Progenitor cell of endocrine pancreas (in vitro differentiated cells): ENCODE data around the gene OR4D1. TPM values are rescaled to one million over a fixed set of nuclear protein-coding genes. Genes with fewer than 3 reads are reported as not detected.

Experiments used
- DNase-seq: peaks from one replicate; pipeline ENCODE4 v3.0.0; 2021; ENCODE audit warnings: low spot score; ENCODE audit not compliant: unreplicated experiment
- H3K27ac Mint-ChIP-seq: 2 replicates; pipeline ENCODE4 v1.8.0; 2021; ENCODE audit warnings: mild to moderate bottlenecking, moderate library complexity, mixed read lengths
- H3K27me3 Mint-ChIP-seq: 2 replicates; pipeline ENCODE4 v1.8.0; 2021; ENCODE audit warnings: mixed read lengths
- H3K36me3 Mint-ChIP-seq: 2 replicates; pipeline ENCODE4 v1.8.0; 2022; ENCODE audit warnings: mixed read lengths; ENCODE audit not compliant: insufficient read depth
- H3K4me1 Mint-ChIP-seq: 2 replicates; pipeline ENCODE4 v1.8.0; 2021; ENCODE audit warnings: low read depth, mixed read lengths
- H3K4me3 Mint-ChIP-seq: 2 replicates; pipeline ENCODE4 v1.8.0; 2021; ENCODE audit warnings: low read depth, mild to moderate bottlenecking, moderate library complexity, mixed read lengths
- H3K9me3 Mint-ChIP-seq: 2 replicates; pipeline ENCODE4 v1.8.0; 2021; ENCODE audit warnings: low read depth, mixed read lengths
- total RNA-seq: library from RNA; stranded (reverse); gene quantifications from 2 replicates; pipeline ENCODE4 v1.2.1, GENCODE V29; 2021
- TF ChIP-seq, protein P1 (sequence below): fragments of 200-600 bp; sonication (generic); IDR thresholded peaks from one replicate; pipeline ENCODE4 v1.5.0; 2021; ENCODE audit warnings: antibody characterized with exemption, mild to moderate bottlenecking; ENCODE audit not compliant: unreplicated experiment

The OR4D1 gene
- total RNA-seq, 1 donor from 2014 or later: not detected

DNA sequence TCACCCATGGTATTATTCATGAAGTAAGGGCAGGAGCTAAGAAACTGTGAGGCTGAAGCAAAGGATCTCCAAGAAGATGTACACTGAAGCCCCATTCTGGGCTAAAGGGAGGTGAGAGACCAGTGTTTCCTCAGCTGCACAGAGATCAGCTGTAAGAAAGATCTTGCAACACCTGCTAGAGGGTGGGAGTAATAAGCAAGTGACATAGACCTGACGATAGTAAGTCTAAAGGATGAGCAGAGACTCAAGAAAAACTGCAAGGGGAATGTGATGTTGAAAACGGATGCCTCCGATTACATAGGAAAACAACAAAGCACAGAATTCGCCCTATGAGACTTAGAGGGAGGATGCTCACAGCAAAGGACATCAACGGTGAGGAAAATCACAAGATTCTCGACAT is 18.5 kb downstream of the OR4D1 start, which contains the start of gene OR4D2:
TSS of gene OR4D2 (plus strand) at position 301 of the 400 bp plus-strand sequence. CDS start 2,674 bp downstream, outside the sequence.
- peaks cover 84% of the 10 kb centered on the region for H3K27me3 Mint-ChIP-seq
- no peak for DNase-seq
- no peaks in the 10 kb centered on the region for H3K4me1 Mint-ChIP-seq
- no peaks in the 10 kb centered on the region for H3K36me3 Mint-ChIP-seq
- H3K9me3 Mint-ChIP-seq: no peaks in the 10 kb centered on the region
- TF ChIP-seq, protein P1, sequence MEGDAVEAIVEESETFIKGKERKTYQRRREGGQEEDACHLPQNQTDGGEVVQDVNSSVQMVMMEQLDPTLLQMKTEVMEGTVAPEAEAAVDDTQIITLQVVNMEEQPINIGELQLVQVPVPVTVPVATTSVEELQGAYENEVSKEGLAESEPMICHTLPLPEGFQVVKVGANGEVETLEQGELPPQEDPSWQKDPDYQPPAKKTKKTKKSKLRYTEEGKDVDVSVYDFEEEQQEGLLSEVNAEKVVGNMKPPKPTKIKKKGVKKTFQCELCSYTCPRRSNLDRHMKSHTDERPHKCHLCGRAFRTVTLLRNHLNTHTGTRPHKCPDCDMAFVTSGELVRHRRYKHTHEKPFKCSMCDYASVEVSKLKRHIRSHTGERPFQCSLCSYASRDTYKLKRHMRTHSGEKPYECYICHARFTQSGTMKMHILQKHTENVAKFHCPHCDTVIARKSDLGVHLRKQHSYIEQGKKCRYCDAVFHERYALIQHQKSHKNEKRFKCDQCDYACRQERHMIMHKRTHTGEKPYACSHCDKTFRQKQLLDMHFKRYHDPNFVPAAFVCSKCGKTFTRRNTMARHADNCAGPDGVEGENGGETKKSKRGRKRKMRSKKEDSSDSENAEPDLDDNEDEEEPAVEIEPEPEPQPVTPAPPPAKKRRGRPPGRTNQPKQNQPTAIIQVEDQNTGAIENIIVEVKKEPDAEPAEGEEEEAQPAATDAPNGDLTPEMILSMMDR: no peak
- no peak within 1 kb of the TSS for H3K27ac Mint-ChIP-seq
- no peak within 1 kb of the TSS for H3K4me3 Mint-ChIP-seq

DNA sequence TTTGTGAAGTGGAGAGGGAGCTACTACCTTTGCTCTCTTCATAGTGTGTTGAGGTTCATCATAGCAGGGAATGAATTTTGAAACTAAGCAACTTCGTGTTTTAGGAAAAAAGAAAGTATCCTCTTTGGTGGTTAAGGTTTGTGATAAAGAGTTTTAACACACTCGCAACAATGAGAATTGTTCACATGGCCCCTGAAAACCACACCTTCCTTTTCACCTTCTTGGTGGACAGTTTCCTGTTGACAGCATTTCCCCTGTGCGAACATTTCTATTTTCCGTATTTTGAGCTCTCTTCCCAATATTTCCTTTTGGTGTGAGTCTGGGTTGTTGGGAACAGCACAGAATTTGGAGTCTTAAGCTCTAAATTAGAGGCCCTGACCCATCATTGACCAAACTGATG is 22.4 kb downstream of the OR4D1 start:
- DNase-seq: no peak
- TF ChIP-seq, protein P1: no peak
- no peaks in the 10 kb centered on the region for H3K4me1 Mint-ChIP-seq
- no peak overlapping the region for H3K4me3 Mint-ChIP-seq
- no peaks in the 10 kb centered on the region for H3K36me3 Mint-ChIP-seq
- peaks cover 84% of the 10 kb centered on the region for H3K27me3 Mint-ChIP-seq
- no peaks in the 10 kb centered on the region for H3K9me3 Mint-ChIP-seq
- H3K27ac Mint-ChIP-seq: no peak overlapping the region

DNA sequence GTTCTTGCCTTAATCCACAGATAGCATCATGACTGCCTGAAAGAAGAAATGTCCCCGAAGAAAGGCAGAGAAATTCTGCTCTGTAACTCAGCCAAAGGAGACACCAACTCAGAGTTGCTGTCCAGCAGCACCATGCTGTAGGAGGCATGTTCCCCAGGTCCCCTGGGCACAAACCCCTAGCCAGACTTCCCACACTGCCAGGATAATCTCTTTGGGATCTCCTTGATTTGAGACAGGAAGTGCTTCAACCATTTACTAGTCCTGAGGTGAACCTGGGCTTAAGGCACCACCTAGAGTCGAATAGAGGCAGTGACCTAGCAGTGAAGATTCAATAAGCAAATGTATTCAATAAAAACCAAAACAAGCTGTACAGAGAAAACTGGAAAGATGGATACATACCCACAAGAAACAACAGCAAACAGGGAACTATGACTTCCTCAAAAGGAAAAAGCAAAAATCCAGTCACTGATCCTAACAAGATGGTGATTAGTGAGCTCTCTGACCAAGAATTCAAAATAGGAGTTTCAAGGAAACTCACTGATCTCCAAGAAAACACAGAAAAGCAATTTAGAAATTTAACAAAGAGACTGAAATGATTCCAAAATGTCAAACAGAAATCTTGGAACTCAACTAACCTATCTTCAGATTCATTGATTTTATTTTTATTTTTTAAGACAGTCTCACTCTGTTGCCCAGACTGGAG is 24.3 kb downstream of the OR4D1 start:
- no peak overlapping the region for H3K4me3 Mint-ChIP-seq
- H3K4me1 Mint-ChIP-seq: no peaks in the 10 kb centered on the region
- TF ChIP-seq, protein P1: peak; percentile 45
- no peak for DNase-seq
- H3K9me3 Mint-ChIP-seq: no peaks in the 10 kb centered on the region
- peaks cover 78% of the 10 kb centered on the region for H3K27me3 Mint-ChIP-seq
- H3K27ac Mint-ChIP-seq: no peak overlapping the region
- H3K36me3 Mint-ChIP-seq: no peaks in the 10 kb centered on the region

DNA sequence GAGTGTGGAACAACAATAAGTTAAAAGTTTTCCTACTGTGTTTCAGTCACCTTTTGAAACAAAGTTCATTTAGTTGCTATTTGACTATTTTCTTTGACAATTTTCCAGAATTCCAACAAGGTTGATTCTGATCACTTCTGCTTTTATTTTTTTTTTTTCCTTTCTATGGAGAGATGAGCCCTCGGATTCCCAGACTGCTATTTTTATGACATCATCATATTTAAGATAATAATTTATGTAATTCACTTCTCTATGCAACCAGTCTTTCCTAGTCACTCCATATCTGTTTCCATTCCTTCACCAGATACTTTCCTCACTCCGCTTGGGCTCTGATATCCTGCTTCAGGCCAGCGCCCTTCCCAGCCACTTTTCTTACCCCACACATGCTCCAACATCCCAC is 26.7 kb downstream of the OR4D1 start:
- no peaks in the 10 kb centered on the region for H3K36me3 Mint-ChIP-seq
- no peak overlapping the region for H3K4me3 Mint-ChIP-seq
- no peaks in the 10 kb centered on the region for H3K4me1 Mint-ChIP-seq
- H3K27me3 Mint-ChIP-seq: peaks cover 69% of the 10 kb centered on the region
- H3K27ac Mint-ChIP-seq: no peak overlapping the region
- H3K9me3 Mint-ChIP-seq: no peaks in the 10 kb centered on the region
- no peak for DNase-seq
- TF ChIP-seq, protein P1: no peak

DNA sequence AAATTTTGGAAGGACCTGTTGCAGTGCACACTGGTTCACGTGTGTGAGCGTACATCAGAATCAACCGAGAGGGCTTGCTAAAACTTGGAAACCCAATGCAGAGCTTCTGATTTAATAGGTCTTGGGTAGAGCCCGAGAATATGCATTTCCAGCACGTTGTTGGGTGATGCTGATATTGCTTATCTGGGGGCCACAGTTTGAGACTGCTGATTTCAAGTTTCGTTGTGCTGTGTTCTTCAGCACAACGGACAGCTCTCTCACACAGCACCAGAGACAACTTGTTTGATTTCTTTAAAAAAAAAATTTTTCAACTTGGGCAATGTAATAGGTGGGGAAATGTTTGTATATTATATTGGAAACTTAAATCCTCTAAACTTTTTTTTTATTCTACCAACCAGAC is 28.0 kb downstream of the OR4D1 start:
- DNase-seq: no peak
- H3K4me1 Mint-ChIP-seq: no peaks in the 10 kb centered on the region
- no peak overlapping the region for H3K27ac Mint-ChIP-seq
- no peak overlapping the region for H3K4me3 Mint-ChIP-seq
- TF ChIP-seq, protein P1: no peak
- no peaks in the 10 kb centered on the region for H3K36me3 Mint-ChIP-seq
- H3K9me3 Mint-ChIP-seq: no peaks in the 10 kb centered on the region
- H3K27me3 Mint-ChIP-seq: peaks cover 62% of the 10 kb centered on the region
